DMS79 treated with DMSO at 0.1 percent for 48 hours (cell line): ENCODE measurements around the gene BAHCC1.
A peak's percentile ranks its signal among the peaks of the same experiment; 100 is the strongest.
"Not testable (repeated sequence)": the region's sequence is repeated elsewhere in the genome, so short reads cannot be mapped to it uniquely, and the experiment has no call there.

Experiments used
- DNase-seq: peaks from one replicate; lab custom pipeline; 2025; lab: John Stamatoyannopoulos, UW

BAHCC1 gene

DNA sequence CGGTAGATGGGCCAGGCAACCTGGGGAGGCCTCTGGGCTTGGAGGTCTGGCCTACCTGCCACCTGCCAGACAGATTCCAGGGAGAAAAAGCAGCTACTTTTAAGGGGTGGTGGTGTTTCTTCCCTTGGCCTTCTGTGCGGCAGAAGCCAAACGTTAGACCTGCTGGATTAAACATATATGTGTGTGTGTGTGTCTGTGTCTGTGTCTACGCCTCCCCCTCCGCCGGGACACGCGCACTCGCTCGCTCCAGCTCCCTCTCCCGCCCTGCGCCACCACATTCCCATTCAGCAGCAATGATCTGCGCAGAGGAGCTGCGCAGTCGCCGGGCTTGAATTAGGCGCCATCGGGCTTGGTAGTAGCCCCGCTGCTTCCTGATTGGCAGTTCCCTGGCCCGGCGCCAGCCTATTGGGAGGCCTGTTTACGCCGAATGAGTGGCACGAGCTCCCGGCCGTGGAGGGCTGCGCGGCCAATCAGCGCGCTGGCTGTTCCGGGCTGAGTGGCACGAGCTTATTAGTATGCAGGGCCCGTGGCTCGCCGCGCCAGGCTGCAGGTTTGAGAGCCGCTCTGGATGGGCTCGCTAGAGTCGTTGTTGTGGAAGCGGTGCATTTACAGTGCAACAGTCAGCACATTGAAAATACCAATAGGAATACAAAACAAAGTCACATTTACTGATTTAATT is at the start of gene BAHCC1:
Gene BAHCC1, plus strand, starts transcription at position 537 of the 679 bp plus-strand sequence. CDS start 4,283 bp downstream, outside the sequence.
- DNase-seq: peak; percentile 93

DNA sequence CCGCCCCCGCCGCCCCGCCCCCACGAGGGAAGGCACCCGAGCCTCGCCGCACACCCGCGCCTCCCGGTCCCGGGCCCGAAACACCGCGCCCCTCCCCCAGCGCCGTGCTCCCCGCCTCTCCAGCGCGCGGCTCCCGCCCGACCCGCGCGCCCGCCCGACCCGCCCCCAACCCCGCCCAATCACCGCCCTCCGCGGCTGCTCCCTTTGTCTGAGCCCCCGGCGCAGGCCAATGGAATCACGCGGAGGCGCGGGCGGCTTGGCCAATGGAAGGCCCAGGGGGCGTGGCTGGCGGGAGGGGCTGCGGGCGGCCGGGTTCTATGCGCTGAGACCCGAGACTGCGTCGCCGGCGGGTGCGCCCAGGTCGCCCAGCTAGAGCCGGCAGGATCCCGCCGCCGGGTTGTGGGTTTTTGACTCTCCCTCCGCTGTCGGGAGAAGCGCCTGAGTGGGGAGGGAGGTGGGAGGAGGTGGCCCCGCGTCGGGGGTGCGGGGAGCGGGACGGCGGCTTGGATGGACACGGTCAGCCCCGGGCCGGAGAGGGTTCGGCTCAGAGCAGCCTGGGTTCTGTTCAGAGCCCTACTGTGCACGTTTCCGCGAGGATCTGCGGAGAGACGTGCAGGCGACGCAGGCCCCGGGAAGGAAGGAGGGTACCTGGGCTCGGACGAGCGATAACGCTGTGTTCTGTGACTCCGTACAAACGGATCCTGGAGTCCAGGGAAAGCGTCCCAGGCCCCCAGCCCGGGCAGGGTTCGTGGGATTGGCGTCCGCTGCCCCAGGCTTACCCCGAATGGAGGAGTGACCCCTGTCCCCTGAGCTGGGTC is 49.0 kb upstream of the BAHCC1 start:
- DNase-seq: peak; percentile 64

DNA sequence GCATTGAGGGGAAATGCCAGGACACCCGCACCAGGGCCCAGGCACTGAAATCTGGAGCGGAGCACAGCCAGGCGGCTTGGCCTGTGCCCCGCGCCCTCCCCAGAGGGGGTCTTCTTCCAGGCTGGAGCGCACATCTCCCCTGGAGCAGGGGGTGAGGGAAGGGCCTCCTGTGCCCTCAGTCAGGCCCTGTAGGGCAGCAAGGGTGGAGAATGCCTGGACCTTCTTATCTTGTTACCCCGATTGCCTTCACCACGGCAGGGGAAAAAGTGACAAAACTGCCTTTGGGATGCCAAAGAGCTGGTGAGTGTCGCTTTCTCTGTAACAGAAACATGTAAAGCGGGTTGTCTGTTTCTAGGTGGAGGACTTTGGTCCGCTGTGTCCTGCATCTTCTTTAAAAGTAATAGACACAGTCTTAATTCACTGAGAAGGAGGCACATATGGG is 48.3 kb upstream of the BAHCC1 start:
- DNase-seq: no peak

DNA sequence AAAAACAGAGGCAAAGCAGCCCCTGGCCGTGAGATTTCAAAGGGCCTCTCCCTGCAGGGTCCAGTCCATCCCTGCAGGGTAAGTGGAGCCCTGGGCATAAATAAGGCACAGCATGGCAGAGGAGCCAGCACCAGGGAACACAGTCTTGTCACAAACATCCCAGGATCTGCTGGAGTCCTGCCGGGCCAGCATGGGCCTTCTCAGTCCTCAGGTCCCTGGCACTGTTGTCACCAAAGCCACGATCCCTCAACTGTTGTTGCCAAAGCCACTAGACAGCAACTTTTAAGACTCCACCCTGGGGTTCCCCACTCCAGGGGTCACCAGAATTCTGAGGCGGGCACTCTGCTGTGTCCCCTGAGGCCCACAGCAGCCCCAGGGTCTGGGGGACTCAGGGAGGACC is 47.8 kb upstream of the BAHCC1 start:
- DNase-seq: no peak

DNA sequence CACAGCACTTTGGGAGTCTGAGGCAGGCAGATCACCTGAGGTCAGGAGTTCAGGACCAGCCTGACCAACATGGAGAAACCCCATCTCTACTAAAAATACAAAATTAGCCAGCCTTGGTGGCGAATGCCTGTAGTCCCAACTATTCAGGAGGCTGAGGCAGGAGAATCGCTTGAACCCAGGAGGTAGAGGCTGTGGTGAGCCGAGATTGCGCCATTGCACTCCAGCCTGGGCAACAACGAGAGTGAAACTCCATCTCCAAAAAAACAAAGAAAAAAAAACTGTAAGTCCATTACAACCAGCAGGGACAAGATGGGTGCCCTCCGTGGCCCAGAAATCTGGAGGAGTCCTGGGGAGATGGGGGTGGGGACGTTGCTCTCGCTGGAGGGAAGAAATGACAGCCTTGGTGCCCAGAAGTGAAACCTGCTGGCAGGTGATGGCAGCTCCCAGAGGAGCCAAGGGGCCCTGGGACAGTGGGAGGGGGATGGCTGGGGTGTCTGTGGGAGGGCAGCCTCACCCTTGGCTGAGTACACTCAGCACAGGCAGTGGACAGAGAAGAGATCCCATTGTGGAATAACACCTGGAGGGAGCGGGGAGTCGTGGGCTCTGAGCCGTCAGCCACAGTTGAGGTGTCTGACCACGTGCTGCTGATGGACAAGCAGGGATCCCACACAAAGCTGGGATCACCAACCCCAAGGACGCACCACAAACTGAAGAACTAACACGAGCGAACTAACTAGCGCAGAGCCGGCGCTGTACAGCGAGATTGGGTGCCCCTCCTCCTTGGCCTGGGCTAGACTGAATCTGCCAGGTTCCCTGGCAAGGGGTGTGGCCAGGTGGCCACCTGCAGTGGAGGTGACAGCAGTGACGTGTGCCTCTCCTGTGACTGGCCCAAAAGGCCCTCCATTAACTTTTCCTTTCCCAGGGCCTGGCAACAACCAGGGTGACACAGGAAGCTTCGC is 46.9 kb upstream of the BAHCC1 start:
- no peak for DNase-seq

DNA sequence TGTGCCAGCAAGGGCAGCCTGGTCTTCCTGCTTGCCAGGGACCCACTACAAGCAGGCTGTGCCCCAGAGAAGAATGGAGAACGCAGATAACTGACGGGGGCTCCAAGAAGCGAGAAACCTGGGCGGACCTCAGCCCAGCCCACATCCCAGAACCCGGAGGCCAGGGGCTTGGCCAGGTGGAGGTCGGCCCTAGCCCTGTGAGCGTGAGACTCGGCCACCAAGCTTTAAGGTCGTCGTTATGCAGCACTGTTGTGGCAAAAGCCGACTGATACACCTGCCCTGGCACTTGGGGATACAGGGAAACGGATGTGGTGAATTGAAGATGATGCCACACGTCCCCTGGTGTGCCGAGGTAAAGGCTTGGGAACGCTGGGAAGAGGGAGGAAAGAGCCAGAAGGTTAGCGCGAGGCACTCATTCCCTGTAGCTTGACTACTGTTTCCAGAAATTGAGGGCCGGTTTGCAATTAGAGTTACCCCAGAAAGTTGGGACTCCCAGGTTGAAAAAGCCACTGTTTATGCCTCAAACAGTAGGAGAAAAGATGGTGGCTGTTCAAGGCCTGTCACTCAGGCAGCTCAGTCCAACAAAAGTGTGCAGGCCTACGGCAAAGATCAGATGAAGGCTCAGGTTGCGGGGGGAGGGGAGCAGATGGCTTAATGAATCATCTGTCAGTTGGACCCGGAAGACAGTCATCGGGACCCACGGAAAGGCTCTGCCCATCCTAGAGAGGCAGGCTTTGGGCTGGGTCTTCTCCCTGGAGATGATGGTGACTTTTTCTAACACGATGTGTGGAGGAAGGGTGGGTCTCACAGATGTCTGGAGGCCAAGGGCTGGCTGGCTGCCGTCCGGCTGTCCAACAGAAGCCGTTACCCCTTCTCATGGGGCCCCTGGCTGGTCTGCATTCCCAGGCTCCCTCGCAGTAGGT is 45.6 kb upstream of the BAHCC1 start:
- DNase-seq: no peak

DNA sequence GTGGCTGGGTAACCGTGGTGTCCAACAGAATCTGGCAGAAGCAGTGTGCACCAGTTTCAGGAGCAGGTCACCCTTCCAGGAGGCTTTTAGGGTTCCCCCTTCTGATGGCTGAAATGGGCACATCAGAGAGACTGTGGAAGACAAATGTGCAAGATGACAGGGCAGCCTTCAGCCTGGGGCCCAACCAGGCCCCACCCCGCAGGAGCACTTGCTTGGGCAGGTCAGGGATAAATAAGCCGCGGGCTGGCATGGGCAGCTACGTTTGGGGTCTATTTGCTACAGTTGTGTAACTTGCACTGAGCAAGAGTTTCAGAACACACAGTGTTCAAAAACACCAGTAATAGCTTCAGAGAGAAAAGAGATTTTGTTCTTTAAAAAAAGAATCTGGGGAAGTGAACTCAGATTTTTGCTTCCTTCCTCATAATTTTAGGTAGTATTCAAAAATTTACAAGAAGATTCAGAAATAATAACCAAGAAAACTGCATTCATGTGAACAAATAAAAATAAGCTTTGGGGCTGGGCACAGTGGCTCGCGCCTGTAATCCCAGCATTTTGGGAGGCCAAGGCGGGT is 44.9 kb upstream of the BAHCC1 start:
- no peak for DNase-seq

DNA sequence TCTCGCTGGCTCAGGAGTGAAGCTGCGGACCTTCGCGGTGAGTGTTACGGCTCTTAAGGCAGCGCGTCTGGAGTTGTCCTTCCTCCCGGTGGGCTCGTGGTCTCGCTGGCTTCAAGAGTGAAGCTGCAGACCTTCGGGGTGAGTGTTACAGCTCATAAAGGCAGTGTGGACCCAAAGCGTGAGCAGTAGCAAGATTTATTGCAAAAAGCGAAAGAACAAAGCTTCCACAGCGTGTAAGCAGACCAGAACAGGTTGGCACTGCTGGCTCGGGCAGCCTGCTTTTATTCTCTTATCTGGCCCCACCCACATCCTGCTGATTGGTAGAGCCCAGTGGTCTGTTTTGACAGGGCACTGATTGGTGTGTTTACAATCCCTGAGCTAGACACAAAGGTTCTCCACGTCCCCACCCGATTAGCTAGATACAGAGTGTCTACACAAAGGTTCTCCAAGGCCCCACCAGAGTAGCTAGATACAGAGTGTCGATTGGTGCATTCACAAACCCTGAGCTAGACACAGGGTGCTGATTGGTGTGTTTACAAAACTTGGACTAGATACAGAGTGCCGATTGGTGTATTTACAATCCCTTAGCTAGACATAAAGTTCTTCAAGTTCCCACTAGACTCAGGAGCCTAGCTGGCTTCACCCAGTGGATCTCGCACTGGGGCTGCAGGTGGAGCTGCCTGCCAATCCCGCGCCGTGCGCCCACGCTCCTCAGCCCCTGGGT is 43.8 kb upstream of the BAHCC1 start:
- DNase-seq: not testable (repeated sequence)

DNA sequence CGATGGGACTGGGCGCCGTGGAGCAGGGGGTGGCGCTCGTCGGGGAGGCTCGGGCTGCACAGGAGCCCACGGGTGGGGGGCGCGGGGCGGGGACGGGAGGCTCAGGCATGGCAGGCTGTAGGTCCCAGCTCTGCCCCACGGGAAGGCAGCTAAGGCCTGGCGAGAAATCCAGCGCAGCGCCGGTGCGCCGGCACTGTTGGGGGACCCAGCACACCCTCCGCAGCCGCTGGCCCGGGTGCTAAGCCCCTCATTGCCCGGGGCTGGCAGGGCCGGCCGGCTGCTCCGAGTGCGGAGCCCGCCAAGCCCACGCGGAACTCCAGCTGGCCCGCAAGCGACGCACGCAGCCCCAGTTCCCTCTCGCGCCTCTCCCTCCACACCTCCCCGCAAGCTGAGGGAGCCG is 43.2 kb upstream of the BAHCC1 start:
- DNase-seq: not testable (repeated sequence)

DNA sequence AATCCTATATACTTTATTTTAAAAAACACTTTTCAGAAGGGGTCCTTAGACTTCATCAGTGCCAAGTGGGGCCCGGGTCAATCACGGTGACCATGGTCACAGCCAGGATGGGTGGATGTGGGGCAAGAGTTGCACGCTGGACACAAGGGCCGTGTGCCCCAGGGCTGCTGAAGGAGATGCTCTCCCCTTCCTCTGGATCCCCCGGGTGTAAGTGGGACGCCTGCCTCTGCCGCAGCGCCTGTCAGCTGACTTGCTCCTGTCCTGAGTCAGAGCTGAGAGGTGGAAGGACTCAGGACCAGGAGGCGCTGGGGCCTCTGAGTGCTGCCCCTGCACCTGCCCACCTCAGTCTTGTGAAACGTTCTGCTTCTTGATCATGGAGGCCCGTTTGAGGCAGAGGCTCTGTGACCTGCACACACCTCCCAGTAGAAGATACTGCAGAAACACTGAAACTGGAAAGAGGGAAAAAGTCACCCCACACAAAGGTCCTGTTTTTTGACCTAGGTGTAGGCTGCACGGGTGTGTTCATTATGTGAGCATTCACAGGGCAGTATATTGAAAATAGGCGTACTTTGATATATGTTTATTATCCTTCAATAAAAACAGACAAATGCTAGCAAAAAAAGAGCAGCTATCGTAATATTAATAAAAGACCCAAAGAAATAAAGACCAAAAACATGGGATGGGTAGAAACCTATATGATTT is 40.9 kb upstream of the BAHCC1 start:
- DNase-seq: no peak

DNA sequence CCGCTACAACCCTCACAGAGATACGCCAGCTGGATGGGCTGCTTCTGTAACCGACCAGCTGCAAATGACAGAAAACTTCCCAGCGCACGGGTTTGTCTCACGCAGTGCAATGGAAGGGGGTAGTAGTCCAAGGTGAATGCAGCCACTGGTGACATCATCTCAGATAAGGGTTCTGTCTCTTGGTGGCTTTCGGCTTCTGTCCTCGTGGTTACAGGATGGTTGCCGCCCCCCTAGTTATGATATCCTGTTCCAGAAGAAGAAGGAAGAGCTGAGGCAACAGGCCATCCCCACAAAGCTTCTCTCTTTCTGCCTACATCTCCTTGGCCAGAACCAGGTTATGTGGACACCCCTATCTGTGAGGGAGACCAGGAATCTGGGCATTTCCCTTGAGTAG is 40.3 kb upstream of the BAHCC1 start:
- no peak for DNase-seq

DNA sequence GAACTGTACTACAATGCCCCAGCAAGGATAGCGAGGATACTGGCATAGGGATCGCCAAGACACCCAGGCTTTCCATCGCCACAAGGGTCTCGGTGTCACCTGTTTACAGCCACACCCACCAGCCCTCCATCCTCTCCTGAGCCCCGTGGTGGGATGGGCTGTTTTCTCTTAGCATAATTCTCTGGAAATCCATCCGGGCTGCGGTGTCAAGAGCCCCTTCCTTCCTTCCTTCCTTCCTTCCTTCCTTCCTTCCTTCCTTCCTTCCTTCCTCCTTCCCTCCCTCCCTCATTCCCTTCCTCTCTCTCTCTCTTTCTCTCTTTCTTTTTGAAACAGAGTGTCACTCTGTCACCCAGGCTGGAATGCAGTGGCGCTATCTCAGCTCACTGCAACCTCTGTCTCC is 36.0 kb upstream of the BAHCC1 start:
- DNase-seq: no peak

DNA sequence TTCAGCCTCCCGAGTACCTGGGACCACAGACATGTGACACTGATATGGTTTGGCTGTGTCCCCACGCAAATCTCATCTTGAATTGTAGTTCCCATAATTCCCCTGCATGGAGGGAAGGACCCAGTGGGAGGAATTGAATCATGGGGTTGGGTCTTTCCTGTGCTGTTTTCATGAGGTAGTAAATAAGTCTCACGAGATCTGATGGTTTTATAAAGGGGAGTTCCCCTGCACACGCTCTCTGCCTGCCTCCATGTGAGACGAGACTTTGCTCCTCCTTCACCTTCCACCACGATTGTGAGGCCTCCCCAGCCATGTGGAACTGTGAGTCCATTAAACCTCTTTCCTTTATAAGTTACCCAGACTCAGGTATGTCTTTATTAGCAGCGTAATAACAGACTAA is 33.3 kb upstream of the BAHCC1 start:
- not testable (repeated sequence) for DNase-seq

DNA sequence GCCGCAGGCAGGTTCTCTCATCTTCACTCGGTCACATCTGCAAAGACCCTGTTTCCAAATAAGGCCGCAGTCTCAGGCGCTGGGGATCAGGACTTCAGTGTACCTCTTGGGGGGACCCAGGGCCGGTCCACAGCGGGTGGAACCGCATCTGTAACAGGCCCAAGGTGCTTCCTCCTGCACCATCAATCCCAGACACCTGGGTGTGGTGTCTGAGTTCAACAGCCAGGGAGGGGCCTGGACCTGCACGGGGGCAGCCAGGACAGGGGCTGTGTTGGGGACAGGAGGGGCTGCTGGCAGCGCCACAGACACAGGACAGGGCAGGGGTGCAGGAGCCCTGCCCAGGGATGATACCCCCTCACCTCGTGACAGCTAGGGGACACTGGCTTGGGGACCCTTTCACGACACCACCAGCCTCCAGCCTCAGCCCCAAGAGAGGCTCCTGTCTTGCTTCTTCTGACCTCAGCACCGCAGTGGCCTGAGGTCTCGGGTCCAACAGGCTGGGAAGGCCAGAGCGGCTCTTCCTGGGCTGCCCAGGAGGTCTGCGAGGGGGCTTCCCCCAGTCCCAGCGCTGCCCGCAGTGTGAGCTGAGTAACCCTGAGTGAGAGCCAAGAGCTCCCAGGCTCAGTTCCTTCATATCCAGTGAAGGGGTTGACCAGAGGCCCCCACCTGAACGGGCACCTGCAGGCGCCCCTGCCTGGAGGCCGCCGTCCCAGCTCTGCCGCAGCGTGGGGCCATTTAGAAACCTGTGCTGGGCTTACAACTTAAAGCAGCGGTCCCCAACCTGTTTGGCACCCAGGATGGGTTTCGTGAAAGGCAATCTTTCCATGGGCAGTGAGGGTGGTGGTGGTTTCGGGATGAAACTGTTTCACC is 30.7 kb upstream of the BAHCC1 start:
- no peak for DNase-seq

DNA sequence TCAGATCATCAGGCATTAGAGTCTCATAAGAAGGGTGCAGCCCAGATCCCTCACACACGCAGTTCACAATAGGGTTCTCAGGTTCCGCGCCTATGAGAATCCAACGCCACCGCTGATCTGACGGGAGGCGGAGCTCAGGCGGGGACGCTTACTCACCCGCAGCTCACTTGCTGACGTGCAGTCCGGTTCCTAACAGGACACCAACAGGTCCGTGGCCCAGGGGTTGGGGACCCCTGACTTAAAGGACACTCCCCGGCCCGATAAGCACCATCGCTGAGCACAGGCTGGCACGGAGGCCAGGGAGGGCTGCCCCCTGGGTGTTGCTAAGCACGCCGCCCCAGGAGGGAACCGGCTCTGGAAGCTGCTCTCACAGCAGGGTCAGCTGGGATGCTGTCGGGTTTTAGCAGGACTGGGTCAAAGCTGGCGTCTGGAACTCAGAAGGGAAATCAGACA is 30.1 kb upstream of the BAHCC1 start:
- peak; percentile 24 for DNase-seq

DNA sequence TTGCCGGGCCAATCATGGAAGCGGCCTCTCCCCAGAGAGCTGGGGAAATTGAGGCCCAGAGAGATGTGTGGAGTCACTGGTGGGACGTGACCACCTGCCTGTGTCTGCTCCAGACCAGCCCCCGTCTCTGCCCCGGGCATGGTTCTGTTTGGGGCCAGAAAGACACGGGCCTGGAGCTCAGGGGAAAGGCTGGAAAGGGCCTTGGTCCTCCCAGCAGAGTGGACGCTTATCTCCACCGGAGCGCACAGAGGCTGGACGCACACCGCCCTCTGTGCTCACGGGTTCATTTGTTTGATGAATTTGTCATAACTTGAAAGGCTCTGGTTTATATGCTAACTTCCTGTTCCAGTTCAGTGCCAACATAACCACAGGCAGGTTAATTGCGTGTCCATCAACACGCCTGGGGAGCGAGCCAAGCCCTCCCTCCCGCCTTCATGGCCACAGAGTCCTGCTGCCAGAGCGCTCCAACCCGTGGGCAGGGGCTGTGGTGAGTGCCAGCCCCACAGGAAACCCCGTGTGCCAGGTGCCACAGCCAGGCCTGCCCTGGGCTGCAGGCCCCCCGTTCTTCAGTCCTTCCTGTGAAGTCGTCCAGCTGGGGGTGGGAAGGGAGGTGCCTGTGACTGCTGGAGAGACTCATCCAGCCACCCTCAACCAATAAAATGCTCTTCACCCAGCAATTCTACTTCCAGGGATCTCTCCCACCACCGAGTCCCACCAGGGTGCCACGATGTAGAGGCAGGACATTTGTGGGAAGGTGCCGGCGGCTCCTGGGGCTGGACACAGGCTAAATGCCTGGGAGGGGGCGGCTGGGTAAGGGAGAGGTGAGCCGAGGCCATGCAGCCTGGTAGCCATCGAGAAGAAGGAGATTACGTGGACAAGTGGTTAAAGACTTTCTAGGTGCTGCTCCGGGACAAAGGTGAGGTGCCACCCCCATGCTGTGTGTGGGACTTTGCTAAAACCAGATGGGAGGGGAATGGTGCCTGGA is 29.4 kb upstream of the BAHCC1 start:
- peak; percentile 72 for DNase-seq

DNA sequence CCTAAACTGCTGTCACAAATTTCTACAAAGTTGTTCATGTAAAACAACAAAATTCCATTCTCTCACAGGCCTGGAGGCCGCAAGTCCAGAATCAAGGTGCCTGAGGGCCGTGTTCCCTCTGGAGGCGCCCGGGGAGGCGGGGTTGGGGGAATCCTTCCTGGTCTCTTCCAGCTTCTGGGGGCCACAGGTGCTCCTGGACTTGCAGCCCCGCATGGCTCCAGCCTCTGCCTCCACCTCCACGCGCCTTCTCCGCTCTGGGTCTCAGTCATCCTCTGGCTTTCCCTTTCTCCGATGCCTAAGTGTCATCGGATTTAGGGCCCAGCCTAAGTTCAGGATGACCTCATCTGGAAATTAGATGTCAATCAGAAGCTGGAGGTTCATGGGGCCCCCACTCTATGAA is 28.6 kb upstream of the BAHCC1 start:
- no peak for DNase-seq
